ENCODE results near the gene UPK3A. TPM values are rescaled to one million over a fixed set of nuclear protein-coding genes. Genes with fewer than 3 reads are reported as not detected.
A peak's percentile ranks its signal among the peaks of the same experiment; 100 is the strongest.

UPK3A gene
- total and polyA plus RNA-seq, 2 of the 13 experiments (the other 11 are each of a cell fraction or from before 2014, with no cell fraction given): 10.5 to 13.8 TPM

GRCh38 chr22:45285263-45286058 is 712 bp downstream of the UPK3A start (continued):
- 0 out of 2 replicates have a peak, but pooled peaks have one; percentile 38 for TF ChIP-seq ZNF772 (CRISPR knock-in tag; IDR thresholded peaks at IDR 0.05)
- TF ChIP-seq ZNF503 (CRISPR knock-in tag; IDR thresholded peaks at IDR 0.05): no peak
- no peak; the same call in 1 of the 2 replicates for TF ChIP-seq ZNF552 (CRISPR knock-in tag; IDR thresholded peaks at IDR 0.05; ENCODE audit: borderline replicate concordance)
- TF ChIP-seq FOXP4 (CRISPR knock-in tag; IDR thresholded peaks at IDR 0.05): peak; percentile 31; the same call in 1 of the 2 replicates
- 0 out of 2 replicates have a peak, but pooled peaks have one; percentile 38 for TF ChIP-seq ZBTB26 (CRISPR knock-in tag; IDR thresholded peaks at IDR 0.05; ENCODE audit: borderline replicate concordance)
- no peak for TF ChIP-seq GTF2F1 (IDR thresholded peaks at IDR 0.05; ENCODE audit: low read length)
- TF ChIP-seq ZNF513 (CRISPR knock-in tag; conservative IDR thresholded peaks at IDR 0.05): no peak
- TF ChIP-seq PBX2 (CRISPR knock-in tag; IDR thresholded peaks at IDR 0.05): no peak
- no peak for TF ChIP-seq NR0B2 (CRISPR knock-in tag; IDR thresholded peaks at IDR 0.05)
- peak; percentile 67 for TF ChIP-seq ZFX (CRISPR knock-in tag; IDR thresholded peaks at IDR 0.05; ENCODE audit: low read depth)
- TF ChIP-seq ZNF7 (CRISPR knock-in tag; IDR thresholded peaks at IDR 0.05): no peak
- TF ChIP-seq ZMYM3 (CRISPR knock-in tag; IDR thresholded peaks at IDR 0.05): peak; percentile 56
- TF ChIP-seq ZHX1 (CRISPR knock-in tag; IDR thresholded peaks at IDR 0.05; ENCODE audit: low read depth): no peak
- TF ChIP-seq HIC2 (CRISPR knock-in tag; IDR thresholded peaks at IDR 0.05; ENCODE audit: low read depth): peak; percentile 84
